ENCODE results near the gene C17orf113. TPM values are rescaled to one million over a fixed set of nuclear protein-coding genes. Genes with fewer than 3 reads are reported as not detected.
"Not testable (repeated sequence)": the region's sequence is repeated elsewhere in the genome, so short reads cannot be mapped to it uniquely, and the experiment has no call there.

C17orf113 gene
- total and polyA plus RNA-seq, 11 donors, result 0.24 to 1.2 (median 0.72) TPM

GRCh38 chr17:42018339-42018738 lies 32.1 kb downstream of the C17orf113 start:
- intact Hi-C loops (cut with DNase I), result loop anchor here in 6 of 10 donors (5.0 kb wide), 1 partner anchor 51 kb away; the partner anchor contains the start of gene CNP (in 6 of the 6)
- Histone ChIP-seq H3K4me3 (peak overlapping the region in 10 of 12 donors; percentile 75 to 99 (median 88)), H3K4me1 (peaks cover 6 to 71% (median 50%) of the 10 kb centered on the region in 12 donors), H3K27me3 (no peaks in the 10 kb centered on the region), H3K36me3 (peaks cover 0 to 28% (median 19%) of the 10 kb centered on the region in 9 donors), H3K27ac (peak overlapping the region in 10 of 12 donors; percentile 88 to 97 (median 96)), H3K9me3 (no peaks in the 10 kb centered on the region)
- DNase-seq (no peak), ATAC-seq (no peak)
- 31 to 45% (median 35%) methylated on average over 3 of the region's 3 CpGs for WGBS, 4 donors
- no peak for TF ChIP-seq CTCF (IDR thresholded peaks at IDR 0.05)
- TF ChIP-seq POLR2A (IDR thresholded peaks at IDR 0.05), result no peak

GRCh38 chr17:42017866-42018200 lies 32.6 kb downstream of the C17orf113 start:
- 3 to 9% (median 6%) methylated on average over 11 of the region's 11 CpGs for WGBS, 4 donors
- no peak for TF ChIP-seq CTCF (IDR thresholded peaks at IDR 0.05)
- no peak for TF ChIP-seq POLR2A (IDR thresholded peaks at IDR 0.05)
- intact Hi-C loops (cut with DNase I), result loop anchor here in 7 of 10 donors (2.0 to 5.0 kb wide), 2 partner anchors 51 kb away; partner anchors contain the start of gene CNP (in 7 of the 7)
- H3K36me3 ChIP-seq, result peaks cover 0 to 23% (median 14%) of the 10 kb centered on the region in 9 donors
- peaks cover 6 to 71% (median 54%) of the 10 kb centered on the region in 12 donors for H3K4me1 ChIP-seq
- ATAC-seq (no peak), DNase-seq (no peak)
- peak overlapping the region; percentile 64 to 99 (median 88) for H3K4me3 ChIP-seq
- H3K27ac ChIP-seq, result peak overlapping the region; percentile 74 to 97 (median 94)
- no peaks in the 10 kb centered on the region for H3K9me3 ChIP-seq
- no peaks in the 10 kb centered on the region for H3K27me3 ChIP-seq

DNA sequence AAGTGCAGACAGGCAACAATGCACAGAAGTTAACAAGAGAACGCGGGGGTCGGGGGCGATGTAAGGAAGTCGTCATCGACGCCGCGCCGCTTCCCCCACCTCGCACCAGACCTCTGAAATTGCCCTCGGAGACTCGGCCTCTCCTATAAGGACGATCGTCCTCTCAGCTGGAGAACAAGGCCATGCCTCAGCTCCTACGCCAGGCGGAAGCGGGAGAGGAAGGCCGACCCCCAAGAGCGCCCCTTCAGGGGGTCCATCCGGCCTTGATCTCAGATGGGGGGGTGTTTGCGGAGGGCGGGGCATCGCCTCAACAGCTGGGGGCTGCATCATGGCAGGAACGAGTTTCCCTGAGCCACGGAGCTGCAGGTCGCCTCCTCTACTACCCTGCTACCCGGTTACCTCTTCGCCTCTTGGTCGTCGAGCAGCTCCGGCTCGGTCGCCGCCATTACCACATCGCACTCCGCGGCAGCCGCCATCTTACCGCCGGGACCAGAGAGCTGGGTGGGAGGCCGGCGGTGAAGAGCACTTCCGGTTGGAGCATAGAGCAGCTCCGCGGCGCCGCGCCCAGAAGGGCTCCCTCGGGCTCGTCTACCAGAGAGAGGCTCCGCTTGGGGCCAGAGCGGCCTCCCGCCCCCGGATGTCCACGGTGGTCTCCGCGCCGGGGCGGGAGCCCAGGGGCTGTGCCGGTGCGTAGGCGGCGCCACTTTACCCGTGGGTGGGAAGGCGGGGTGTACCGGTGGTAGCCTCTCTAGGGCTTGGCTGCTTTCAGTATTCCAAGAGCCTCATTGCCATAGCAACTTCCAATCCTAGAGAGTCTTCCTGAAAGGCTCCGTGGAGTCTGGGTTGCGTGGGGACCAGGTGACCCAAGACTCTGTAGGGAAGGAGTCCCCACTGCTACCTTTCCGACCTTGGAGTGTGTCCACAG lies 33.2 kb downstream of the C17orf113 start, which contains the start of gene DNAJC7:
DNAJC7 (minus strand) TSS at position 499 of the 925 bp plus-strand sequence; CDS start at position 476, 23 bp downstream.
- intact Hi-C loops (cut with DNase I), result loop anchor here in 7 of 10 donors (2.0 to 5.0 kb wide), 2 partner anchors 50 kb away; partner anchors contain the start of gene CNP (in 7 of the 7)
- Histone ChIP-seq H3K4me3 (peak within 1 kb of the TSS; percentile 64 to 99 (median 88)), H3K9me3 (no peaks in the 10 kb centered on the region), H3K4me1 (peaks cover 6 to 75% (median 57%) of the 10 kb centered on the region in 12 donors), H3K27me3 (no peaks in the 10 kb centered on the region), H3K27ac (peak within 1 kb of the TSS; percentile 74 to 97 (median 94)), H3K36me3 (peaks cover 0 to 17% (median 7%) of the 10 kb centered on the region in 9 donors)
- TF ChIP-seq CTCF (IDR thresholded peaks at IDR 0.05), result peak in 2 of 12 donors; percentile 15 to 19
- TF ChIP-seq POLR2A (IDR thresholded peaks at IDR 0.05), result peak in 1 of 2 donors; percentile 55
- ATAC-seq (peak; percentile 95 to 97 (median 96)), DNase-seq (peak; percentile 92 to 96 (median 96))
- 0 to 1% (median 1%) methylated on average over 28 to 70 of the region's 70 CpGs for WGBS, 4 donors

DNA sequence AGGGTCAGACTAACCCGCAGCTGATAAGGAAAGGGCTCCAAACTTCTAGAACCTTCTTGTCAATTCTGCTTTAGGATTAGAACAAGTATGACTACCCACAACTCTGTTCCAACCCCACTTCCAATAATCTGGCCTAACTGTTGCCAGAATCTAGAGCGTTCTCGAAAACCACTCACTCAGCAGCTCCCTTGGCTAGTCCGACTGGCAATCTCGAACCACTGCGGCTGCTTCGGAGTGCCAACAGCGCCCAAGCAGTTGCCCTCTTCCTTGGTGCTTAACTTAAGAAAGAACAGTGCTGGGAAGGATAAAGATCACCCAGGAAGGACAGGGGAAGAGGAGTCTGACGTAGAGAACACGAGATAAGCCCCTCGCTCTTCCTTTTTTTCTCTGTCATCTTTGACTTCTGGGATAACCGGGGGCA lies 34.0 kb downstream of the C17orf113 start:
- intact Hi-C loops (cut with DNase I), result loop anchor here in 7 of 10 donors (2.0 to 5.0 kb wide), 2 partner anchors 49 to 50 kb away; partner anchors contain the start of gene CNP (in 7 of the 7)
- Histone ChIP-seq H3K27ac (peak overlapping the region; percentile 74 to 97 (median 94)), H3K27me3 (no peaks in the 10 kb centered on the region), H3K36me3 (peaks cover 0 to 9% (median 0%) of the 10 kb centered on the region in 9 donors), H3K9me3 (no peaks in the 10 kb centered on the region), H3K4me3 (peak overlapping the region; percentile 64 to 99 (median 88)), H3K4me1 (peaks cover 6 to 76% (median 60%) of the 10 kb centered on the region in 12 donors)
- ATAC-seq (no peak), DNase-seq (no peak)
- WGBS, 4 donors, result 2 to 3% (median 2%) methylated on average over 12 of the region's 12 CpGs
- TF ChIP-seq POLR2A (IDR thresholded peaks at IDR 0.05) (no peak), CTCF (IDR thresholded peaks at IDR 0.05) (no peak)

DNA sequence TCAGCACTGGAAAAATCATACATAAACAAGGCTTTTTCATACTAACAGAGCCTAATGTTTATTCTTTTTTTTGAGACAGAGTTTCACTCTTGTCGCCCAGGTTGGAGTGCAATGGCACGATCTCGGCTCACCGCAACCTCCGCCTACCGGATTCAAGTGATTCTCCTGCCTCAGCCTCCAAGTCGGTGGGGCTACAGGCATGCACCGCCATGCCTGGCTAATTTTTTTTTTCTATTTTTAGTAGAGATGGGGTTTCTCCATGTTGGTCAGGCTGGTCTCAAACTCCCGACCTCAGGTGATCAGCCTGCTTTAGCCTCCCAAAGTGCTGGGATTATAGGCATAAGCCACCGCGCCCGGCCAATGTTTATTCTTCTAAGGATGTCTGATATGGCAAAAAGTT lies 36.7 kb downstream of the C17orf113 start:
- not testable (repeated sequence) for H3K4me3 ChIP-seq, DNase-seq, ATAC-seq, H3K9me3 ChIP-seq, H3K27me3 ChIP-seq
- intact Hi-C loops (cut with DNase I), result loop anchor here in 1 of 10 donors (5.0 kb wide), 1 partner anchor 46 kb away; the partner anchor contains the start of gene CNP
- 93 to 94% (median 93%) methylated on average over 12 of the region's 12 CpGs for WGBS, 4 donors
- H3K27ac ChIP-seq, result peak overlapping the region in 2 of 12 donors; percentile 26 to 38
- peaks cover 0 to 13% (median 0%) of the 10 kb centered on the region in 9 donors for H3K36me3 ChIP-seq
- peaks cover 6 to 83% (median 64%) of the 10 kb centered on the region in 12 donors for H3K4me1 ChIP-seq

DNA sequence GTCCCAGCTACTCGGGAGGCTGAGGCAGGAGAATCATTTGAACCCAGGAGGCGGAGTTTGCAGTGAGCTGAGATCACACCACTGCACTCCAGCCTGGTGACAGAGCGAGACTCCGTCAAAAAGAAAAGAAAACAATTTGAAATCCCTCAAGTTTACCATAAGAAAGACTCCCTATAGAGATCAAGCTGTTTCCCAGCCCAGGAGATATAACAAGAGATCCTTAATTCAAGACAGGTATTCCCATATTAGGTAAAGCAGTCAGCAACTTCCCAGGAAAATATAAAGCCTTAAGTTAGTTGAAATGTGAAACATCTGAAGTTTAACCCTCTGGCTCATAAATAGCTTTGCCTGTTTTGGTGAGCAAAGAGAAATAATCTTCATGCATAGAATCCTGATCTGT lies 38.0 kb downstream of the C17orf113 start:
- H3K4me3 ChIP-seq, H3K27ac ChIP-seq, H3K9me3 ChIP-seq, ATAC-seq, DNase-seq, H3K27me3 ChIP-seq: not testable (repeated sequence)
- Histone ChIP-seq H3K36me3 (peaks cover 0 to 22% (median 0%) of the 10 kb centered on the region in 9 donors), H3K4me1 (peaks cover 6 to 89% (median 64%) of the 10 kb centered on the region in 12 donors)
- 81 to 86% (median 83%) methylated on average over 4 of the region's 4 CpGs for WGBS, 4 donors
- intact Hi-C loops (cut with DNase I), result loop anchor here in 1 of 10 donors (5.0 kb wide), 1 partner anchor 45 kb away; the partner anchor contains the start of gene CNP

All from heart left ventricle (tissue), 16 donors.